Measurements from ENCODE around the gene KCNT1.

The KCNT1 gene

GRCh38 chr9:135802876-135803419, 101.0 kb downstream of the KCNT1 start:
- no peak for DNase-seq

GRCh38 chr9:135803441-135803840, 101.5 kb downstream of the KCNT1 start:
- DNase-seq, result no peak

DNA sequence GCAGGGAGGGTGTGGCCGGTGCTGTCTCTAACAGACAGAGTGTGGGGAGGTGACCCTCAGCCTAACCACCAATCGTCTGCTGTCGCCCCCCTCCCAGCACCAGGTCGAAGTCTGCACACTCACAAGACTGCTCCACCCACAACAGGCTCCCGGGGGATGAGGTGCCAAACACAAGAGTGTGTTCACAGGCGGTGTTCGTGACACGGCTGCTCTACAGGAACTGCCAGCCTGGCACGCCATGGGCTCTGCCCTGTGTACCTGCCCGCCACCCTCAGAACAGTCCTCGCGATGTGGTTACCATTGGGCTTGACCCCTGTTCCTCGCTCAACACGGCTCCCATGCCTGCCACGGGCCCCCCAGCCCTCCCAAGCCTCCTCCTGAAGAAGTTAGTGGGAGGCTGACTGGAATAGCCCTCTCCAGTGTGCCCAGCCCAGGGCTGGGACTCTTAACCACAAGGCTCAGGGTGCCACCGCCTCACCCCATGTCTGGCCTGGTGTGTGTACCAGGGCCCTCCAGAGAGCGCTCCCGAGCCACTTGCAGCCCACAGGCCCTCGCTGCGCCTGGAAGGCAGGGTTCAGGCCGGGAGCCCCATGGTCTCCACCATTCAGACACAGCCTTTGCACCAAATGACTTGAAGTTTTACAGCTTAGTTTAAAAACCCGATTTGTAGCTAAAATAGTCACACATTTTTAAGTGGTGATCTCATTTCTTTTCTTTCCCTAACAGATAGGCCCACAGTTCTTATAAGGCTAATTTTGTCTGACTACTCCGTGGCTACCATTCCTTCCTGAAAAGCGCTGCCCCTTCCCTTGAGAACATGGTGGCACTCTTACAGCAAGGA, 102.8 kb downstream of the KCNT1 start:
- DNase-seq, result peak; percentile 57

- no peak for DNase-seq
These were observed 103.5 kb downstream of the KCNT1 start for GRCh38 chr9:135805422-135806022.

DNA sequence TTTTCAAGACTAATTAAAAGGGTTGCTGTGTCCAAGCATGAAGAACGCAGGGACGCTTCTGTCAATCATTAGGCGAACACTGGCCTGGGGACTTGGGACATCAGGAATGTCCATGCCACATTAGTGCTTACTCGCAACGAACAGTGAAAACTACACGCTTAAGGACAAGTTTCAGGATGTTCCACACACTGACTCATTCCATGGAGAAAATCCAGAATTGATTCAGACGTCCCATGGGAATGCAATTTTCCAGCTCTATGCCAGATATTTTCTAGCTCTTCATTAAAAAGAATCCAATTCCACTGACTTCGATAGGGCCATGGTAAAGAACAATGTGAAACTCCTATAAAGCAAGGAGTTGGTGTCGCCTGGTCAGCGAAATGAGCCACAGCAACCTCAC, 107.2 kb downstream of the KCNT1 start:
- peak; percentile 83 for DNase-seq

GRCh38 chr9:135810806-135811575, 109.0 kb downstream of the KCNT1 start:
- no peak for DNase-seq

DNA sequence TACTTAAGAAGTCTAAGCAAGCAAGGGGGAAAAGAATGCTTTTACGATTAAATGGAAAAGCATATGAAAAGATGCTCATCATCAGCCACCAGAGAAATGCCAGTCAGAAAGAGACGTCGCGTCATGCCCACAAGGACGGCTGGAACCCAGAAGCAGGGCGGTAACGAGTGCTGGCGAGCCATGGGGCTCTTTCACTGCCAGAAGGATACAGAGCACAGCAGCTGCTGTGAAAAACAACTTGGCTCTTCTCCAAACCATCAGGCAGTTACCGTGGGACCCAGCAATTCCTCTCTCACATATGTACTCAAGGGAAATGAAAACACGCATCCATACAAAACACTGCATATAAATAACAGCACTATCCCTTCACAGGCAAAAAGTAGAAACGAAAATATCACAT, 109.8 kb downstream of the KCNT1 start:
- peak; percentile 16 for DNase-seq

DNA sequence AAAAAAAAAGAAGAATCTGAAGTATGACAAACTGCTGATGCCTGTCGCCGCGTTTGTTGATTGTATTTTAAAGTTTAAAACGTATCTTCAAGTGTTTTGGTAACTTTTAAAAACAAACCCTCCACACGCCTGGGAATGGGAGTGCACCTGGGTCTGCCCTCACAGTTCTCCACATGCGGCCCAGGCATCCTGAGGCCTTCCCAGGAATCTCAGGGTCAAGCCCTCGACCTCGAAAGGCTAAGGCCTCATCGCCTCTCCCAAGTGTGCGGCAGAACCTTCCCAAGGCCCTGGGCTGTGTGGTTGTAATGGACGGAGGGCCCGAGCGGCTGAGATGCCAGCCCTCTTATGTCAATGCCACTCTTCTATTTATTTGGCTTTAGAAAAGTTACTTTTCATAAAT, 111.0 kb downstream of the KCNT1 start:
- no peak for DNase-seq

- DNase-seq, result no peak
These were observed 111.8 kb downstream of the KCNT1 start for GRCh38 chr9:135813671-135814290.

DNA sequence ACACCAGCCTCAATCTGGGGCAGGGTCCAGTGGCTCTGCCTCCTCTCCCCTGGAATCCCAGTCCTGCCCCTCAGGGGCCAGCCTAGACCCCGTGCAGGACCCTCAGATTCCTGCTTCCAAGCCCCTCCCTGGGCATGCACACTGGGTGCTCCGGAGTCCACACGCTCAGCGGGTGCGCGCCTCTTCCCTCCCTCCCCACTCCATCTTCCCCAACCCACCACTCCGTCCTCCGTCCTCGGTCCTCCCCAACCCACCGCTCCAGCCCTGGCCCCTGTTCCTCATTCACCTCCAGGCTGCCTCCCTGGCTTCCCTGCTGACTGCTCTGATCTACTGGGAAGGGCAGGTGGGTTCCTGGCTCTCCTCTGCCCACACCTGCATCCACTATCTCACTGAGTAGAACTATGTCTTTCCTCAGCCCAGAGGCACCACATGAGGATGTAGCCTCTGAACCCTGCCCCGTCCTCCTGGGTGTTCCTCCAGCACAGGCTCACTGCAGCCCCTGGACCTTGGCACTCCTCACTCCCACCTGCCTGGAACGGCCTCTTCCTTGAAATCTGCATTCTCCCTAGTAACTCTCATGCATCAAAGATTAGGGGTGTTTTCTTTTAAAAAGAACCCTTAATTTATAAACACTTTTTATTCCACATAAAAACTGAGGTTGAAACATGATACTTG, 112.6 kb downstream of the KCNT1 start:
- no peak for DNase-seq

DNA sequence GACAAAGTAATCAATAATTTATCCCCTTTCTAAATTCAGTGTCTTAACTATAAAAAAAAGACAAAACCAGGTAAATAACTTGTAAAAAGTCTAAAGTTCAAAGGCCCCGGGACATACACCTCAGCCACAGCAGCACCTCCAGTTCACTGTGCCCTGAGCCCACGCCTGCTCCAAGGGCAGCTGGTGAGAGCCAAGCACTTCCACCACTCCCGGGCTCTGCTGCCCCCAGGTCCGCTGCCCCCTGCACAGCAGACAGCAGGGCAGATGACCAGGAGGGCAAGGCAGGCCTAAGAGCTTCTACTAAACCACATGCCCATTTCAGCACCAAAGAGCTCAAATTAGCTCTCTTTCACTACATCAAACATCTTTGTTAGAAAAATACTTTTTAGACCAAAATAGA, 113.4 kb downstream of the KCNT1 start:
- no peak for DNase-seq

GRCh38 chr9:135815830-135816650, 114.1 kb downstream of the KCNT1 start:
- no peak for DNase-seq

DNA sequence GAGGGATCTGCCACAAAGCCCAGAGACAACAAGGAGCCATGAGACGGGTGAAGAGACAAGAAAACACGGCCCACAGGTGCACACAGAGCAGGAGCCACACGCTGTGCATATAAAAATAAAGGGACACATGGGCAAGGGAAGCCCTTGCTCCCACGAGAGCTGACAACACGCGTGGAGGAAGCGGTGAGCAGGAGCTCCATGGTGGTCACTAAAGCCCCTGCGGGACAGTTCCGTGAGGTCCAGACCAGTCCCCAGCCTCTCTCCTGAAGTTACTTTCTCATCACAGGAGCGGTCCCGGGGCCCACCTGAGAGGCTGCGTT, 114.6 kb downstream of the KCNT1 start:
- no peak for DNase-seq

DNA sequence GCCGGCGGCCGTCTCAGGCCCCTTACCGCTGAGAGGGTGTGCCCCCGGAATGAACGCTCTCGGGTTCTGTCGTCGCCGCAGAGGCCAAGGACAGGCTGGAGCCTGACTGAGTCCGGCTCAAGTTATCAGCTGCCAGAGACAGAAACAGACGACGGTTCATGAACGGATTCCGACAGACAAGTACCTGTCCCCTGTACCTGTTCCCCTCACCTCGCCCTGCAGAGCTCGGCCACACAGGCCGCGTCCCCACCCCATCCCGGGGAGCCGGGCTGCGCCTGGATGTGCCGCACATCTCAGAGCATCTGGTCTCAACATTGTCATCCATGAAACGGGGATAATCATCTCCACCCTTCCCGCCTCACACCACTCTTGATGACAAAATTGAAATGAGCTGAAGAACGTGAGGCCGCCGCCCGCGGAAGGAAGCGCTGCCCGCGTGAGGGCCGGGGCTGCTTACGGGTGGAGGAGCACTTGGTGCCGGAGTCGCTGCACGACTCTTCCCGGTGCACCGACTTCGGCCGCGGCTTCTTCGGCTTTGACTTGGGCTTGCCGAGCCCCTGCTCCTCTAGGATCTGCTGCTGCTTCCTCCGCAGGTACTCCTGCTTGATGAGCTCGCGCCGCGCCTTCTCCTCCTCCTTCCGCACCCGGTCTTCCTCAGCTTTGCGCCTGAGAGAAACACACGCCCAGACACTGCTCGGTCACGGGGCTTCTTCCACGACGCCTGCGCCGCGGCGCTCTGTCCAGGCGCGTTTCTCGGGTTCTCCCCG, 116.1 kb downstream of the KCNT1 start:
- no peak for DNase-seq

DNA sequence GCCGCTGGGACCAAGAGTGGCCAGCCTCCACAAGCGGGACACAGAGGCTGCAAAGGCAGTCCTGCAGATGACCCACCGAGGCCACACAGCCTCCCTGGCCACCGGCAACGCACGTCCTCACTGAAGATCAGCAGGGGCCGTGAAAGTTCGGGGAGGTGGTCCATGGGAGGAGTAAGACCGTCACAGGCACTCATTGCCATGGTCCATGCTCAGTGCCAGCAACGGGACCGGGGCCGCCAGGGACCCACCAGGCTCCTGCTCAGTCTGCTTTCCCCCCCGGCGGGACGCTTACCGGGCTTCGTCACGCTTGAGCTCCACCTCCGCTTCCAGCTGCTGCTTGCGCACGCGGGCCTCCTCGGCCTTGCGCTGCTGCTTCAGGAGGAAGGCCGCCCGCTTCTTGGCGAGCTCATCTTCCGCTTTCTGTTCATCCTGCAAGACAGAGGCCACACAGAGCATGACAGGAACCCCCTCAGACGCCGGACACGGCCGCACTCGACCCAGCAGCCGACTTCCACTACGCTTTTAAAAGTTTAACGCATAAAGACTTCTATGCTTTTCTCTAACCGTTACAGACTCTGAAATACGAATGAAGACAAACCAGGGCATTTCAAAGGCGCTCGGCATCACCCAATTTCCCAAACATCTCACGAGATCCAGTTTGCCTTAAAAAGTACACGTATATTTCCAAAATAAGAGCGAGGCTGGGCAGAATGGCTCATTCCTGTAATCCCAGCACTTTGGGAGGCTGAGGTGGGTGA, 116.9 kb downstream of the KCNT1 start:
- no peak for DNase-seq

DNA sequence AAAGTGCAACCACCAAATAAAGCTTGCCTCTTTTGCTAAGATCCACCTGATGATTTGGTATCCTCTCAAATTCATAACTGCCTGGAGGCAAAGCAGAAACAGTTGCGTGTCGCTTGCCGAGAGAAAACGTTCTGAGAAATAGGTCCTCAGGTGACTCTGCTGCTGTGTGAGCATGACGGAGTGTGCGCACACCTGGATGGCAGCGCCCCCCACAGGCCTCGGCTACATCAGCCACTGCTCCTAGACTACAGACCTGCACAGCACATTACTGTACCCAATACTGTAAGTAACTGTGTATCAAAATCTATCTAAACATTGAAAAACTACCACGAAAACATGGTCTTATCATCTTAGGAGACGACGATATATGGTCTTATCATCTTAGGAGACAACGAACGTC, 117.9 kb downstream of the KCNT1 start:
- no peak for DNase-seq

DNA sequence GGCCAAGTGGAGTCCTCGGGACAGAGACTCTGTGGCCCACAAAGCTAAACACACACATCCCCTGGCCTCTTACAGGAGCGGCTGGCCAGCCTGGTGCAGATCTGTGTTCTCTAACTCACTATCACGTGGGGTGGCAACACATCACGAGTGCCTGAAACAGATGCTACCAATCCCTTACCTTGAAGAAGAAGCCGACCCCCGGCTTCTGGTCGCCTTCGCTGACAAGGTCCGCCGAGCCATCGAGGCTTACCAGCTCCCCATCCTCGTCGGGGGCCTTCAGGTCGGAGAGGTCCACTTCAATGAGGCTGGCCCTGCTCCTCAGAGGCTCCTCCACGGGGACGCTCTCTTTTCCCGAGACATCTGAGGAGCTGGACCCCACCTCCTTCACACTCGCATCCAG, 118.7 kb downstream of the KCNT1 start:
- DNase-seq, result no peak

GRCh38 chr9:135821116-135821515, 119.1 kb downstream of the KCNT1 start:
- no peak for DNase-seq

- no peak for DNase-seq
These were observed 119.9 kb downstream of the KCNT1 start for GRCh38 chr9:135821733-135822373.
